ENCODE measurements around the gene CAPN14. TPM values are rescaled to one million over a fixed set of nuclear protein-coding genes. Genes with fewer than 3 reads are reported as not detected.
A peak's percentile ranks its signal among the peaks of the same experiment; 100 is the strongest.

CAPN14 gene
- total RNA-seq, 4 donors from 2014 or later, result 0.14 to 0.16 TPM; not detected in 2

DNA sequence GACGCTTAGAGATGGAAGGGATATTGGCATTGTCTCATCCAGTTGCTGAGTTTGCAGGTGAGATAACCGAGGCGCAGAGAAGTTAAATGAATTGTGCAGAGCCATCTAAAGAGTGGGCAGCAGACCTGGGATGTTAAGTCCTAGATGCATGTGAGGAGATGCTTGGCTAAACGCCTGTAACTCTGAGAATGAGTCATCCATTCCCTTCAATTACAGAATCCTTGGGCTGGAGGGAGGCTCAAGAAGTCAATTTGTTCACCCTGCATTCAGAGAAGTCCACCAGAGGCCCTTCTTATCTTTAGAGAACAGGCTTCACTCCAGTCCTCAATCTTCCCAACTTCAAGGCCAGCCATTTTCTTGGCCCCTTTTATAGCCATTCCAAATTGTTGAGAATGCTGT lies 18.2 kb upstream of the CAPN14 start:
- 73 to 97% methylated on average over 3 to 4 of the region's 4 CpGs for WGBS, 2 donors (ENCODE audit: low coverage in 1 of 2)
- Histone ChIP-seq H3K9me3 (no peaks in the 10 kb centered on the region), H3K4me1 (peaks cover 0 to 27% (median 8%) of the 10 kb centered on the region in 4 donors), H3K4me3 (no peak overlapping the region), H3K27me3 (peaks cover 4% of the 10 kb centered on the region), H3K36me3 (no peaks in the 10 kb centered on the region), H3K27ac (no peak overlapping the region)
- in situ Hi-C loops (cut with MboI; ENCODE audit: low pct_ligation_motif_present in 1 of 4, low pct_unique_long_range_greater_than_20kb in 1 of 4, low sequenced_read_pairs in 3 of 4), result loop anchor here in 1 of 4 donors (10.0 kb wide), 1 partner anchor 99 kb away; no protein-coding TSS in a partner anchor
- no peak for DNase-seq
- intact Hi-C loops (cut with DNase I; ENCODE audit: low total_unique reads), result loop anchor here (10.0 kb wide), 1 partner anchor 99 kb away; no protein-coding TSS in a partner anchor
- TF ChIP-seq POLR2A (IDR thresholded peaks at IDR 0.05) (no peak), EP300 (IDR thresholded peaks at IDR 0.05; ENCODE audit: low read depth) (no peak), POLR2AphosphoS5 (IDR thresholded peaks at IDR 0.05) (no peak)
- TF ChIP-seq, protein P1, sequence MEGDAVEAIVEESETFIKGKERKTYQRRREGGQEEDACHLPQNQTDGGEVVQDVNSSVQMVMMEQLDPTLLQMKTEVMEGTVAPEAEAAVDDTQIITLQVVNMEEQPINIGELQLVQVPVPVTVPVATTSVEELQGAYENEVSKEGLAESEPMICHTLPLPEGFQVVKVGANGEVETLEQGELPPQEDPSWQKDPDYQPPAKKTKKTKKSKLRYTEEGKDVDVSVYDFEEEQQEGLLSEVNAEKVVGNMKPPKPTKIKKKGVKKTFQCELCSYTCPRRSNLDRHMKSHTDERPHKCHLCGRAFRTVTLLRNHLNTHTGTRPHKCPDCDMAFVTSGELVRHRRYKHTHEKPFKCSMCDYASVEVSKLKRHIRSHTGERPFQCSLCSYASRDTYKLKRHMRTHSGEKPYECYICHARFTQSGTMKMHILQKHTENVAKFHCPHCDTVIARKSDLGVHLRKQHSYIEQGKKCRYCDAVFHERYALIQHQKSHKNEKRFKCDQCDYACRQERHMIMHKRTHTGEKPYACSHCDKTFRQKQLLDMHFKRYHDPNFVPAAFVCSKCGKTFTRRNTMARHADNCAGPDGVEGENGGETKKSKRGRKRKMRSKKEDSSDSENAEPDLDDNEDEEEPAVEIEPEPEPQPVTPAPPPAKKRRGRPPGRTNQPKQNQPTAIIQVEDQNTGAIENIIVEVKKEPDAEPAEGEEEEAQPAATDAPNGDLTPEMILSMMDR (IDR thresholded peaks at IDR 0.05), result no peak

DNA sequence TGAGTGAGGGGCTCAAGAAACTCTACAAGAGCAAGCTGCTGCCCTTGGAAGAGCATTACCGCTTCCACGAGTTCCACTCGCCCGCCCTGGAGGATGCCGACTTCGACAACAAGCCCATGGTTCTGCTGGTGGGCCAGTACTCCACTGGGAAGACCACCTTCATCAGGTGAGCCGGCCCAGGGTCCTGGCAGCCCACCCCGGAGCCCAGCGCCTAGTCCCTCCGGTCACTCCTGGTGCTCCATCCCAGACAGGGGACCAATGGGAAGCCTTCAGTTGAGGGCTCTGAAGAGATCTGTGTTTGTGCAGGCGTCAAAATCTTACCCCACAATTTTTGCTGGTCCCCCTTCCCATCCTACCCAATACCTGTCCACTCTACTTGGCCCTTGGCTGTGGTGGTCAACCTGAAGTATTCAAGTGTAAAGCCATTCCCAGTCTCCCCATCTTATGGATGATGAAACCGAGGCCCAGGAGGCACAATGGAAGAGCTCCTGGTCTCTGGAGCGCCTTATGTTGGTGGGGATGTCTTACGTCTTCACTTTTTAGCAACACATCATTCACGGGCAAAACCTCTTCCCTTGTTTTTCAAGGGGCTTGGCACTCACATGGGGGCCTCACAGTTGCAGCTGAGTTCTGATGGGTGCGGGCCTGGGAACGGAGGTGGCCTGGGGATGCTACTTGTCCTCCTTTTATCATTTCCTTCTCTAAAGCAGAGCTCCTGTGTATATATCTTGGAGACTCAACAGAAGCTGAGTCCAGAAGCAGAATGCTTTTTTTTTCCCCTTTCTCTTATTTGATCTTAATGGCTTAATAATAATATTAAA lies 17.6 kb upstream of the CAPN14 start:
- Histone ChIP-seq H3K4me3 (peak overlapping the region; percentile 48 to 58 (median 52)), H3K27me3 (peaks cover 4% of the 10 kb centered on the region), H3K27ac (peak overlapping the region; percentile 25 to 70 (median 64)), H3K9me3 (no peaks in the 10 kb centered on the region), H3K4me1 (peaks cover 0 to 27% (median 8%) of the 10 kb centered on the region in 4 donors), H3K36me3 (no peaks in the 10 kb centered on the region)
- in situ Hi-C loops (cut with MboI; ENCODE audit: low pct_ligation_motif_present in 1 of 4, low pct_unique_long_range_greater_than_20kb in 1 of 4, low sequenced_read_pairs in 3 of 4) (loop anchor here in 1 of 4 donors (10.0 kb wide), 1 partner anchor 100 kb away; no protein-coding TSS in a partner anchor), intact Hi-C loops (cut with DNase I; ENCODE audit: low total_unique reads) (loop anchor here (10.0 kb wide), 1 partner anchor 100 kb away; no protein-coding TSS in a partner anchor)
- TF ChIP-seq EP300 (IDR thresholded peaks at IDR 0.05; ENCODE audit: low read depth) (no peak), POLR2A (IDR thresholded peaks at IDR 0.05) (no peak)
- TF ChIP-seq, protein P1 (IDR thresholded peaks at IDR 0.05), result no peak
- WGBS, 2 donors (ENCODE audit: low coverage in 1 of 2), result 70 to 82% methylated on average over 5 to 17 of the region's 17 CpGs
- no peak for DNase-seq

DNA sequence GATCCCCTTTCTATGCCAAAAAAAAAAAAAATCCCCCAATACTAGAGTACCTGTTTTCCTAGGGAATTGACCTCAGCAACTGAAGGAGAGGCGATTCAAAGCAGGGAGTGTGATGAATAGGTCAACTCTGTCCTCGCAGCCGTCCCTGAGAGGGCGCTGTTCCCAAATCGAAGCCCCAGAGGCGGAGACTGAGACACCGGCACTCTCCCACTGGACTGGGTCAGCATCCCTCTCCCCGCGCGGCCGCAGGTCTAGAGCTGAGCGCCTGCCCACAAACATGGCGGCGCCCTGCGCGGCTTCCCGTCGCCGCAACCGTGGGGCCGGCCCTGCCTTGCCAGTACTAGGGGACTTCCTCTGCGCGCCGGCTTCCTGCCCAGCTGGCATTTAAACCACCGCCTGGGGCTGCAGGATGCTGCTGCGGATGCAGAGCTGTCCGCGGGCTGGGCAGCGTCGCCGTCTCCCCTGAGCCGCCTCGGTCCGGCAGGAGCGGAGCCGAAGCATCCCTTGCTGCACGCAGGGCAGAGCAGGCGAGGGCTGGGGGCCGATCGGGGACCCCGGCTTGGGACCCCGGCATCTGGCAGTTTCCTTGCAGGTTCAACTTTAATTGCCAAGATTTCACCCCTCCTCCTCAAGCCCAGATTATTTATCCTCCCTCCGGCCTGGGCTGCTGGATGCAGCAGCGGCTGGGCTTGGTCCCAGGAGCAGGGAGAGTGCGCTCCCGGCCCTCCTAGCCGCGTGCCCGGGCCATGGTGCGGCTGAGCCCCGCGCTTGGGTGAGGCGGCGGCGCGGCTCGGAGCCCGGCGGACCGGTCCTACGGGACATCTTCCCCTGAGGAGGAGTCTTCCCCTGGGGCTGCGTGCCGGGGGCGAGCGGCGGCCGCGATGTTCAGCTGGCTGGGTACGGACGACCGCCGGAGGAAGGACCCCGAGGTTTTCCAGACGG lies 16.7 kb upstream of the CAPN14 start, which contains the start of gene EHD3:
EHD3 (plus strand) TSS at position 412 of the 942 bp plus-strand sequence; CDS start at position 882, 470 bp downstream.
- Histone ChIP-seq H3K4me1 (peaks cover 0 to 21% (median 6%) of the 10 kb centered on the region in 4 donors), H3K27me3 (peaks cover 4% of the 10 kb centered on the region), H3K4me3 (peak within 1 kb of the TSS; percentile 48 to 58 (median 52)), H3K27ac (peak within 1 kb of the TSS; percentile 25 to 70 (median 64)), H3K36me3 (no peaks in the 10 kb centered on the region), H3K9me3 (no peaks in the 10 kb centered on the region)
- 3 to 20% methylated on average over 1 to 54 of the region's 74 CpGs for WGBS, 2 donors (ENCODE audit: low coverage in 1 of 2)
- TF ChIP-seq POLR2AphosphoS5 (IDR thresholded peaks at IDR 0.05), result peak in 1 of 3 donors; percentile 43
- TF ChIP-seq, protein P1 (IDR thresholded peaks at IDR 0.05), result peak in 4 of 5 experiments; percentile 33 to 51 (median 36)
- no peak for TF ChIP-seq EP300 (IDR thresholded peaks at IDR 0.05; ENCODE audit: low read depth)
- peak; percentile 15 for TF ChIP-seq POLR2A (IDR thresholded peaks at IDR 0.05)
- intact Hi-C loops (cut with DNase I; ENCODE audit: low total_unique reads) (loop anchor here (10.0 kb wide), 1 partner anchor 101 kb away; no protein-coding TSS in a partner anchor), in situ Hi-C loops (cut with MboI; ENCODE audit: low pct_ligation_motif_present in 1 of 4, low pct_unique_long_range_greater_than_20kb in 1 of 4, low sequenced_read_pairs in 3 of 4) (loop anchor here in 1 of 4 donors (10.0 kb wide), 1 partner anchor 101 kb away; no protein-coding TSS in a partner anchor)
- peak; percentile 84 for DNase-seq

Measured in transverse colon (tissue), 4 donors.